Colon (tissue), 2 donors: Measurements from ENCODE around the gene RETREG1.
"Not testable (repeated sequence)": the region's sequence is repeated elsewhere in the genome, so short reads cannot be mapped to it uniquely, and the experiment has no call there.

Source experiments
- FAIRE-seq: peaks from 2 replicates; lab custom pipeline; 2012; peaks lifted over from hg19 to GRCh38; lab: Jason Lieb, UNC
- donor health status: control.
- donor health status: control.

RETREG1 gene, protein sequence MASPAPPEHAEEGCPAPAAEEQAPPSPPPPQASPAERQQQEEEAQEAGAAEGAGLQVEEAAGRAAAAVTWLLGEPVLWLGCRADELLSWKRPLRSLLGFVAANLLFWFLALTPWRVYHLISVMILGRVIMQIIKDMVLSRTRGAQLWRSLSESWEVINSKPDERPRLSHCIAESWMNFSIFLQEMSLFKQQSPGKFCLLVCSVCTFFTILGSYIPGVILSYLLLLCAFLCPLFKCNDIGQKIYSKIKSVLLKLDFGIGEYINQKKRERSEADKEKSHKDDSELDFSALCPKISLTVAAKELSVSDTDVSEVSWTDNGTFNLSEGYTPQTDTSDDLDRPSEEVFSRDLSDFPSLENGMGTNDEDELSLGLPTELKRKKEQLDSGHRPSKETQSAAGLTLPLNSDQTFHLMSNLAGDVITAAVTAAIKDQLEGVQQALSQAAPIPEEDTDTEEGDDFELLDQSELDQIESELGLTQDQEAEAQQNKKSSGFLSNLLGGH

DNA sequence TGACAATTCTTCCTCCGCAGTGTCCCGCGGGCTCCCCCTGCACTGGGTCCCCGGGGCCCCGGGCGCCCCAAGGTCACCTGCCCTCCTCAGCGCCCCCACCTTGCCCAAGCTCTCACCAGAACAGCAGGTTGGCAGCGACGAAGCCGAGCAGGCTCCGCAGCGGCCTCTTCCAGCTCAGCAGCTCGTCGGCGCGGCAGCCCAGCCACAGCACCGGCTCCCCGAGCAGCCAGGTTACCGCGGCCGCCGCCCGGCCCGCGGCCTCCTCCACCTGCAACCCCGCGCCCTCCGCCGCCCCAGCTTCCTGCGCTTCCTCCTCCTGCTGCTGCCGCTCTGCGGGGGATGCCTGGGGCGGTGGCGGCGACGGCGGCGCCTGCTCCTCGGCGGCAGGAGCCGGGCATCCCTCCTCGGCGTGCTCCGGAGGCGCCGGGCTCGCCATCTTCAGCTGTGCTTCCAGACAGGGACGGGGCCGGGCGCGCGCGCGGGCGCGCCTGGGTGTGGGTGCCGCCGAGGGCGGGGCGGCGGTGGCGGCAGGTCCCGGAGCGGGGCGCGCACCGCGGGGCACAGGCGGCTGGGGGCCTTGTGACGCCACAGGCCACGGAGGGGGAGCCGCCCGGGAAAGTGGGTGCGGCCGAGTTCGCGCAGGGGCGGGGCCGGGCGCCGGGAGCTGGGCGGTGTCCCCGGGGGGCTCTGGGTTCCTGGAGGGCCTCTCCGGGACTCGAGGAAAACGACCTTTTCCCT is at the start of gene RETREG1:
RETREG1 (minus strand) TSS at position 462 of the 738 bp plus-strand sequence; CDS start at position 436, 26 bp downstream.
- FAIRE-seq, result no peak

DNA sequence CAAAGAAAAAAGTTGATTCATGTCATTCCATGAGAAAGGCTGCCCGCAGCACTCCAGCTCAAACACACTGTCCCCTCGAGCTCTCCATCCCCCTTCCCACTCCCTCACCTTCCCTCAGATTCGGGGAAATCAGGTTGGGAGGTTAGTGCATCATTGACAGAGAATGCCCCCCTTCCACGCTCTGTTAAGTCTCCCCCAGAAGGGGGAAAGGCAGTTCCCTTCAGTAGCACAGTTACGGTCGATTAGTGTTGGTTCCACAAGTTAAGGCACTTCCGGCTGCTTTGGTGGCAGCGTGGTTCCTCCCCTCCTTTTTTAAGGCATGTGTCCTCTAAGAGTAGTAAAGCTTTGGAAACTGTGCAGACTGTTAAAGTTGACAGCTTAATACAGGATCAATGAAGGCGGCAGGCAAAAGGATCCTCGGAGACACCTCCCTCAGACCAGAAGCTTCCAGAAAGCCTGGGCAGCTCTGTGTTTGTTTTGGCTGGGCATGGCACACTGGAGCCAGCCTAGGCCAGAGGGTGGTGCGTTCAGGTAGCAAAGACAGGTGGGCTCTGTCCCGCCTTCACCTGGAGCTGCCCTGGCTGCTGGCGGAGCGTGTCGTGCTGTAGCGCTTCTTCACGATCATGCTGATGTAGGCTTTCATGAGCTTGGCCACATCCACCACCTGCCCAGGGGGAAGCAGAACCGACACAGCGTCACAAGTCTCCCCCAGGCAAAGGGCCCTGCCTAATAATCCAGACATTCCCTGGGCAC is 49.5 kb upstream of the RETREG1 start:
- FAIRE-seq, result no peak

DNA sequence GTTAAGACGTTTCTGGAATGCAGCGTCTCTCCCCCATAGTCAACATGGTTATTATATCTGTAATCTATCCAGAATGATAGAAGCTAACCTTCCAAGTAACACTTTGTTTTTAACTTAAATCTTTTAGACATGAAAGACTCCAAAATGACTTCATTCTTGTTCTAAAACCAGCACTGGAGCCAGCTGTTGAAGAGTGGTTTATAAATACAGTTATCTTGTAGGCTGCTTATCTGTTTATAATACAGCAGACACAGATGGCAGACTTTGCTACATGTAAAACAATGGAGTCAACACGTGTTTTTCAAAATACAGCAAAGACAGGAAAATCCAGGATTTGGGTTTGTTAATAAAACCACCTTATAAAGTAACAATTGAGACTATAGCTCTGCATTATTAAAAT is 48.8 kb upstream of the RETREG1 start:
- FAIRE-seq, result no peak

DNA sequence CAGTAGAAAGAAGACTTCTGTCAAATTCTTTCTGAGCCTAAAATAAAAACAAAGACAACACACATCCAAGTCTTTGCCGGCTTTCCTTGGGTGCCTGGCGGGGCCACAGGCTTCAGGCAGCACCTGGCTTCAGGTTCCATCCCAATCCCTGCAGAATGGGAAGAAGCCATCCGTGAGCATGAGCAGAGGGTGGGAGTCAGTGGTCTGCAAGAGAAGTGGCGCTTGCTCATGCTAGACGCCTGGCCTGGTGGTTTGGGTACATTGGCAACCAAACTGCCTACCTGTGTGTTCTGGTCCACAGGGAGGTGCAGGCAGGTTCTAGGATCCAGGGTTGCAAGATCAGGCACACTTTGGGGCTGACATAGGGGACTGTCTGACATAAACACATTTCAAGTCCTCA is 47.6 kb upstream of the RETREG1 start:
- no peak for FAIRE-seq

DNA sequence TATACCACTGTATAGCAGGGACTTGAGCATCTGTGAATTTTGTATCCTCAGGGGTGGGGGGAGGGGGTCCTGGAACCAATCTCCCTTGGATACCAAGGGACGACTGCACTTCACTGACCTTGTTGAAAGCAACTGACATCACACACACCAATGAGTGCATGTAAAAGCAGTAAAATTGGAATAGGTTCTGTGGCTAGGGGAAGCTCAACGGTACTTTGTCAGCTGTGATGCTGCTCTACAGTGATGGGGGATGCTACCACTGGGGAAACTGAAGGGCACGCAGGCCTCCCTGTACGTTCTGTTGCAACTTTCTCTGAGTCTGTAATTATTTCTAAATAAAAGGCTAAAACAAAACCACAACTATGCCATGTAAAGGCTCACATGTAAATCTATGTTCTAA is 47.0 kb upstream of the RETREG1 start:
- no peak for FAIRE-seq

DNA sequence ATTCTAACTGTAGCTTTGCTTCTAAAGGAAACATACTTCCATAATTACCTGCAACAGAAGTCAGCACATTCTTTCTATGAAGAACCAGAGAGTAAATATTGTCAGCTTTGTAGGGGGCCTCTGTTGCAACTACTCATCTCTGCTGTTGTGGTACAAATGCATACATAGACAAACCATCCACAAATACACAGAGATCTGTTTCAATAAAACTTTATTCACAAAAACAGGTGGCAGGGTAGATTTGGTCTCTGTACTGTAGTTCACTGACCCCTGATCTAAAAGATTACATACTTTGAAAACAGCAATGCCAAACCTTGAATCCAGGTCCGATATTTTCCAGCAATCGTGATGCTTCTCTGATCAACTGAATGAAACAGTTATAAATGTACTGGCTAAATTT is 44.9 kb upstream of the RETREG1 start:
- FAIRE-seq, result no peak

DNA sequence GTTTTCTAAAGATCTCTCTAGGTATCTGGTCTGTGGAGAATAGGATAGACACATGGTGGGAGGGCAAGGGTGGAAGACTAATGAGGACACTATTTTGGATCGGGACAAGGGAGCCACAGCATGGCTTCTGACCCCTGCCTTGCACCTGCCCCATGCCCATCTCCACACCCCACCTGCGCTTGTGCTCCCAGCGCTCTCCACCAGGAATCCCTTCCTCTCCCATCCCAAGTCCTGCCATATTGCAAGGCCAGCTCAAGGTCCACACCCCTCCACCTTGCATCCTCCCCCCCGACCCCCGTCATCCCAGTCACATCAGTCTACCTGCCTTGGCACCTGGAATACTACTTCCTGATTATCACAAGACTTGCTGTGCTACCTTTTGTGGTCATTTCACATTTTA is 44.2 kb upstream of the RETREG1 start:
- FAIRE-seq, result no peak

DNA sequence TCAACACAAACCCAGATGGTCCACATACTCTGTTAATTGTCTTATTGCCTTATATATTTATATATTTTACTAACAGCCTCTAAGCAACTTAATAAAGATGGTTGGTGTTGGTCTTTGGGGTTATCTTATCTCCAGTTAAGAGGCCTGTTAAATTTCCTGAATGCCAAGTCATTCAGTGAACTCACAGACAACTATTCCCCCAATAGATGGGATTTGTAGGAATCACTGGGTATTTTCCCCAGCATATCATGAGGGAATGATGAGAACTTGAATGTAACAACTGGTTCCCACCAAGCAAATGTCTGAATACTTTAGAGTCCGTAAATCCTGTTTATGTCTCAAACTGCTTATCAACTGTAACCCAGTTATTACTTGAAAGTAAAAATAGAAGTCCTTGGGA is 42.7 kb upstream of the RETREG1 start:
- FAIRE-seq, result no peak

DNA sequence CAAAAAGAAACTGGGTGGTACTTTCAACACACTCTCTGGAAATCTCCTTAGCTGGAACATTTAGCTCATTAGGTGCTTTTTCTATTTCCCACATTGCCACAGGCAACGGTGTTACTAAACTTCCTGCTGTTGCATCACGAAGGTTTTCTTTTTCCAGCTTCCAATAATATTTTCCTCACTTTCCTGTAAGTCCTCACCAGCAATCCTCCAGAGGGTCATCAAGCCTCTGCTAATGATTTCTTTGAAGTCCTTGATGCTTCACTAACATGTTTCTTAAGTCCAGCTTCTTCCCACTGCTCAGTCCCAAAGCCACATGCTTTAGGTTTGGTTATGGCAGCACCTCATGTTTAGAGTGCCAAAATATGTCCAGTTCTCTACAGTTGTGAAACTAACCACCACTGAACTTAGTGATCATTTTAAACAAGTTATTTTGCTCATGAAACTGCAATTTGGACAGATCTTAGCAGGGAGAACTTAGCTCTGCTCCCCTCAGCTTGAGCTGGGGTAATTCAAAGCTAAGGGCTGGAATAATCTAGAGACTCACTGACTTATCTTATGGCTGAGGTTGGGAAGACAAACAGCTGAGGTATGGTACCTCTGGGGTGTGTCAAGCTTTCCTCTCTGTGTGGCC is 39.9 kb upstream of the RETREG1 start:
- FAIRE-seq, result no peak

DNA sequence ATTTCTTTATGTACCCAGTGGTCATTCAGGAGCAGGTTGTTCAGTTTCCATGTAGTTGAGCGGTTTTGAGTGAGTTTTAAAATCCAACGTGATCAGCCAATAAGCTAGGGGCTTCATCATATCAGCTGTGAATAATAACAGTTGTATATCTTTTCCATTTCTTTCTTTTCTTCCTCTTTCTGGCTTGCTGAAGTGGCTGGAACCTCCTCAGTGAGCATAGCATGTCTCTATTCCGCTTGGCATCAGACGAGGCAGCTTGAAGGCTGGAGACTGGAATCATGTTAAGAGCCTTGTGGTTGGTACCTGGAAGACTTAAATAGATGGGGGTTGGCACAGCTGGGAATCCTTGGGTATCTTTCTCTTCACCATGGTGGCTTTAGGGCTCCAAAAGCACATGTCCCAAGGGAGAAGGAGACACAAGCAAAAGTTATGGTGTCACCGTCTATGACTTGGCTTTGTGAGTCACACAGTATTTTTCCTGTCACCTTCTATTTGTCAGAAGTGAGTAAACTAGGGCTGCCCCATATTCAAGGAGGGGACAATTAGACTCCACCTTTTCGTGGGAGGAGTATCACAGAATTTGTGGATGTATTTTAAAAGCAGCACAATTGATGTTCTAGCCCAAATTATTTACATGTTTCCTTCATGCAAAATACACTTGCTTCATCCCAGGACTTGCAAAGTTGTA is 38.0 kb upstream of the RETREG1 start:
- FAIRE-seq, result no peak

DNA sequence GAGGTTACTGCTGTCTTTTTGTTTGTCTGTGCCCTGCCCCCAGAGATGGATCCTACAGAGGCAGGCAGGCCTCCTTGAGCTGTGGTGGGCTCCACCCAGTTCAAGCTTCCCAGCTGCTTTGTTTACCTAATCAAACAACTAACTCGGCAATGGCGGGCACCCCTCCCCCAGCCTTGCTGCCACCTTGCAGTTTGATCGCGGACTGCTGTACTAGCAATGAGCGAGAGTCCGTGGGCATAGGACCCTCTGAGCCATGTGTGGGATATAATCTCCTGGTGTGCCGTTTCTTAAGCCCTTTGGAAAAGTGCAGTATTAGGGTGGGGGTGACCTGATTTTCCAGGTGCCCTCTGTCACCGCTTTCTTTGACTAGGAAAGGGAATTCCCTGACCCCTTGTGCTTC is 31.9 kb upstream of the RETREG1 start:
- not testable (repeated sequence) for FAIRE-seq

DNA sequence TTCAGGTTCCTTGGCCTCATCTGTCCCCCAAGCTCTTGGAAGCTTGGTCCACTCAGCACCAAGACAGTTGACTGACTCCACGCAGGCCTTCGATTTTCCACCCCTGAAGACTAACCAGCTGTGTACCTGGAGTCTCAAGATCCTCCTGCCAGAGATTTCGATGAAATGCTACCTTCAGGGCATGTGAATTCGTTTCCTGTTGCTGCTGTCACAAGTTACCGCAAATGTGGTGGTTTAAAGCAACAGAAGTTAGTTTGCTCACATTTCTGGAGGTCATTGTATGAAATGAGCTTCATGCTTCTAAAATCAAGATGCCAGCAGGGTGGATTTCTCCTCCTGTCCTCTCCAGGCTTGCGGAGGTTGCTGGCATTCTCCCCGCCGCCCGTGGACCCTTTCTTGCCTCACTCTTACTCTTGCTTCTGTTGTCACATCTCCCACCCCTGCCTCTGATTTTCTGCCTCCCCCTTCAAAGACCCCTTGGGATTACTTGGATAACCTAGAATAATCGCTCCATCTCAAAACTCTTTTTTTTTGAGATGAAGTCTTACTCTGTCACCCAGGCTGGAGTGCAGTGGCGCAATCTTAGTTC is 27.6 kb upstream of the RETREG1 start:
- FAIRE-seq, result no peak

DNA sequence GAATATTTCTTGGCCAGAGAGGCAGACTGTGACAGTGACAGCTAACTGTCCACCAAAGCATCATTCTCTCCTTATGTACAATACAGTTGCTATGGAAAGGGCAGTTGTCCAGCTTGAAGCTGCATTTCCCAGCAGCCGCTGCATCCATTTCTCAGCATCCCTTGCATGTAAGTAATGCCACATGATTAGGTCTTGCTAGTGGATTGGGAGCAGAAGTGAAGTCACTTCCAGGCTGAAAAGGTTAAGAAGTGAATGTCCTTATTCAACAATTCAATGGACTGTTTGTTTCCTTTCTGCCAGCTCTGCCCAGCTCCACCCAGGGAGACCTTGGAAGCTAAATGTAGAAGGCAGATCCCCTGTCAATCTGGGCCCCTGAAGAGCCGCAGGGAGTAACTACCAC is 26.1 kb upstream of the RETREG1 start:
- no peak for FAIRE-seq

DNA sequence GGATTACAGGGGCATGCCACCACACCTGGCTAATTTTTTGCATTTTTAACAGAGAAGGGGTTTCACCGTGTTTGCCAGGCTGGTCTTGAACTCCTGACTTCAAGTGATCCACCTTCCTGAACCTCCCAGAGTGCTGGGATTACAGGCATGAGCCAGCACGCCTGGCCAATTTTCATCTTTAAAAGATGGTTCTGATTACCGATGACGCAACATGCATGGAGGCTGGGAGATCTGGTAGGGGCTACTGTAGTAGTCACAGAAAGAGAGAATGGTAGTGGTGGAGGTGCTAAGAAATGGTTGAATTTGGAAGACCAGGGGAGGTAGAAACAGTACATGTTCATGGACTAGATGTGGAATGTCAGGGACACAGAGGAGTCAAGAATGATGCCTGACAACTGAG is 22.4 kb upstream of the RETREG1 start:
- FAIRE-seq, result no peak

DNA sequence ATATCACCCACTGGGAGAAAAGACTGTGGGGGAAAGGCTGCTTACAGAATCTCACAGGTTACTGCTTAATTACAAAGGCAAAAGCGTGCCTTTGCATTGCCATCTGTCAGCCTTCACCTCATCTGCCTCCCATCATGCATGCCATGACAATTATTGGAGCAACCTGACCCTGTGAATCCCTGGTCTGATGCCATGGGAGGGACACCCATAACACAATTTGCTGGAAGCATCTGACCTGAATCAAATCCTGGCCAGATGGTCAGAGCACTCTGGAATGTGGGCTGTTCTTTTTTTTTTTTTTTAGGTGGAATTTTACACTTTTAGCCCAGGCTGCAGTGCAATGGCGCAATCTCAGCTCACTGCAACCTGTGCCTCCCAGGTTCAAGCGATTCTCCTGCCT is 11.6 kb upstream of the RETREG1 start:
- FAIRE-seq, result no peak

DNA sequence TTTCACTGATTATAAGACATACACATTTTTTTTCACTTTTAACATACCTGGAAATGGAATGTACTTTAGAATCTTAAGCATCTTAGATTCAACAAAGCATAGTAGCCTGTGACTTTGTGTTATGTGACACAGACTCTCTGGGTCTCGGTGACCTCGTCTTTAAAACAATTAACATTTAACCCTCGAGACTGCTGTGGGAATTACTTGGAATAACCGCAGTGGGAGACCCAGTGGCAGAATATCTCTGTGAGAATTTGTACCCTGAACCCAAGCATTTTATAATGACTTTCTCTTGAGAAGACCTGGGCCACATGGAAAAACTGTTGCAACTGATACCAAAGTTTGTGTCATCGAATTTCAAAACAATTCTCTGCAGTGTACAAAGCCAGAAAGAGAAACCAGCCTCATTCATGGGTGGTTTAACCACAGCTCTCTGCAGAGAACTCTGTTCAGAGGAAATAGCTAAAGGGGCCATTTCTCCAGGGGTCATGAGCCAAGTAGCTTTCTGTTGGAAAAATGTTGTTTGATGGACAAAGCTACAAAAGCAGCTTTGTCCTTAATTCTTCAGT is 10.0 kb upstream of the RETREG1 start:
- no peak for FAIRE-seq

DNA sequence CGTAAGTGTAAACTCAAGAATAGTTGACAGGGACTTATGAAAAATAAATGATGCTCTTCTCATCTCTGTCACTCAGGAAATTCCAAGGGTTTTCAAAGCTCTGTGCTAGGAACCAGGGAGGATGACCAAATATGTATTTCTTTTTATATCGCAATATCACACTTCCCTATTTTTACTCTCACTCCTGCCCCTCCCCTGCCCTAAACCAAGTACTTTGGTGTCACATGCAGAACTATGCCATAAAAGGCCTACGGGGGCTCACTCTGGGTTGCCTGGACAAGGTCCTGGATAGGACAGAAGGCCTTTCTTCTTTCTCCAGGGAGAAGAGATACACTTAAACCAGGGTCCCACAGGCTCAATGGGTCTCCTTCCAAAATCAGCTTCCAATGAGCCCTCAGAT is 8.3 kb upstream of the RETREG1 start:
- no peak for FAIRE-seq

DNA sequence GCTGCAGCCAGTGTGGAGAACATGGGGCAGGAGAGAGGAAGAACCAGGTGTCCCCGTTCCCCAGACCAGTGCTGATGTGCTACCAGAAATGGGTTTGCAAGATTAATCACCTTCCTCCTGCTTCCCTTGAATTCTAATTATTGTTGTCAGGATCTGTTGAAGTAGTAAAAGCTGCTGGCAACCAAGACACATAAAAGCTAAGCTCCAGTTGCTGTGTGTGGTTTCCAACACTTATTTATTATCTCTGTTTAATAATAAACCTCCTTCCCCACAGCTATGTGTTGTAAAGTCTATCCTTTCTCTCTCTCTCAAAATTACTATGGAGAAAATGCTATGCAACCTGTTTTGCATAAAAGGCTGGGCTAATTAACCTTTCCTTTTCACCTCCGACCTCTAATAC is 2.3 kb upstream of the RETREG1 start:
- FAIRE-seq, result no peak

DNA sequence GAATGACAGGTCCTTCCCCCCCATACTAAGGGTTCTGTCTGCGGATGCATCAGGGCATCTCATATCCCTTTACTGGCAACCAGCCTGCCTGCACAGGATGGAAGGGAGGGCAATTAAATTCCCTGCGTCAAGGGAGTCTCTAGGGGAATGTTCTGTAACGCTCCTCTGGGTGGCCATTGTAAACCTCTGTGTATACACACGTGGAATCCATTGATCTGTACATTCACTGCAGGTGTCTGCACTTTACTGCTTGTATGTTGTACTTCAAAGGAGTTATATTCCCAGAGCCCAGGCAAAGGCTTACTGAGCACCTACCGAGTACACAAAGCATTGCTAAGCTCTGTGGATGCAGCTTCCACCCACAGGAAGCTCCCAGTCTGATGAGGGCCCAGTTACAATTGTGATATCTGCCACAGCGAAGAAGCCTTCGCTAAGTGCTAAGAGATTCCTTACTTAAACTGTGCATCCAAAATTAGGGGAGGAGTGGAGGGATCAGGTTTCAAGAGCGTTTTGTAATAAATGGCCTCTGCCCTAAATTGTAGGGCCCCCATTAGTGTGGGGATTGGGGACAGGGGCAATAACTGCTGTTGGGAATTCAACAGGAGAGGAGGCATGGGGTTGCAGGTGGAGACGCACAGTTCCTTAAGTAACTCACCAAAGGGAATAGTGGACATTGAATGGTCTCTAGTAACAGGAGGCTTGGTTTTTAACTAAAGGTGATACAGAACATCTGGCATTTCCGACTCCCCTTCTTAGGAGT is 1.5 kb upstream of the RETREG1 start:
- FAIRE-seq, result no peak
